ENCODE data around the gene NCK1.

DNA sequence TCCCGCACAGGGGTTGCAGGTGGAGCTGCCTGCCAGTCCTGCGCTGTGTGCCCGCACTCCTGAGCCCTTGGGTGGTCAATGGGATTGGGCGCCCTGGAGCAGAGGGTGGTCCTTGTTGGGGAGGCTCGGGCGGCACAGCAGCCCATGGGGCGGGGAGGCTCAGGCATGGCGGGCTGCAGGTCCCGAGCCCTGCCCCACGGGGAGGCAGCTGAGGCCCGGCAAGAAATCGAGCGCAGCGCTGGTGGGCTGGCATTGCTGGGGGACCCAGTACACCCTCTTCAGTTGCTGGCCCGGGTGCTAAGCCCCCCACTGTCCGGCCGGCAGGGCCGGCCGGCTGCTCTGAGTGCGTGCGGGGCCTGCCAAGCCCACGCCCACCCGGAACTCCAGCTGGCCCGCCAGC, 27.9 kb downstream of the NCK1 start:
- no peak for TF ChIP-seq POLR2A (IDR thresholded peaks at IDR 0.05)
- TF ChIP-seq, protein P1, sequence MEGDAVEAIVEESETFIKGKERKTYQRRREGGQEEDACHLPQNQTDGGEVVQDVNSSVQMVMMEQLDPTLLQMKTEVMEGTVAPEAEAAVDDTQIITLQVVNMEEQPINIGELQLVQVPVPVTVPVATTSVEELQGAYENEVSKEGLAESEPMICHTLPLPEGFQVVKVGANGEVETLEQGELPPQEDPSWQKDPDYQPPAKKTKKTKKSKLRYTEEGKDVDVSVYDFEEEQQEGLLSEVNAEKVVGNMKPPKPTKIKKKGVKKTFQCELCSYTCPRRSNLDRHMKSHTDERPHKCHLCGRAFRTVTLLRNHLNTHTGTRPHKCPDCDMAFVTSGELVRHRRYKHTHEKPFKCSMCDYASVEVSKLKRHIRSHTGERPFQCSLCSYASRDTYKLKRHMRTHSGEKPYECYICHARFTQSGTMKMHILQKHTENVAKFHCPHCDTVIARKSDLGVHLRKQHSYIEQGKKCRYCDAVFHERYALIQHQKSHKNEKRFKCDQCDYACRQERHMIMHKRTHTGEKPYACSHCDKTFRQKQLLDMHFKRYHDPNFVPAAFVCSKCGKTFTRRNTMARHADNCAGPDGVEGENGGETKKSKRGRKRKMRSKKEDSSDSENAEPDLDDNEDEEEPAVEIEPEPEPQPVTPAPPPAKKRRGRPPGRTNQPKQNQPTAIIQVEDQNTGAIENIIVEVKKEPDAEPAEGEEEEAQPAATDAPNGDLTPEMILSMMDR (IDR thresholded peaks at IDR 0.05 in 8 of 11, conservative IDR thresholded peaks at IDR 0.05 in 3 of 11): no peak

Data from spleen (tissue), 7 donors.